ENCODE data around the gene SH2D6.

DNA sequence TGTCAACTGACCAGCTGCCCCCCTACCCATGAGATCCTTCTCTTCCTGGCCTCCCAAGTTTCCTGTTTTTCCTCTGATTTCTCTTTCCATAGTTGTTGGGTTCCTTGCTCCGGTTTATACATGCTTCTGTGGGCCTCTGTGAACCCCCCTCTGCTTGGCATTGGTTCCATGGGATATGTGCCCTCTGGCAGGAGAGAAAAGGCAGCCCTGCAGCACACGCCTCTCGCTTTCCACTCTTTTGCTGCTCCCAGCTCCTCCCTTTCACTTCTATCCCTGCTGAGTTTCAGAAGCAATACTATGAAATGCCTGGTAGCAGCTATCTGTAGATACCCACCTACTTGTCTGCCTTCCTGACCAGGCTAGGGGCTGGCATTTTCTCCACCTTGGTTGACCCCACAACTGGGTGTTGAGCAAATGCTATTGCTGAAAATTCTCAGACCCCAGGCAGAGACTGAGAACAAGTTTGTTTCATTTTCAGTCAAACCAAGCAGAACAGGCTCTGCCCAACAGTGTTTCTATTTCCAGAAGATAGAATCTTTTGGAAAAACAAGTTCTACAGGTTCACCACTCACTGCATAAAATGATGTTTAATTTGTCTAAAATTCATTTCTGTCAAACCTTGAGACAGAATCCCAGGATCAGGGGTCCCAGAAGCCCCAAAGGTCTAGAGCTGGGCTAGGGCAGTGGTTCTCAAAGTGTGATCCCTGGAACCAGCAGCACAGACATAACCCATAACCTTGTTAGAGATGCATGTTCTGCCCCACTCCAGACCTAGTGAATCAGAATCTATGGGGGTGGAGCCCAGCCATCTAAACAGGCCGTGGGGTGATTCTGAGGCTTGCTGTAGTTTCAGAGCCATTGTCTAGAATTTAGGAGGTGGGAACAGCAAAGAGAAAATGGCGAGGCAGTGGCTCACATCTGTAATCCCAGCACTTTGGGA lies 21.7 kb upstream of the SH2D6 start:
- no peak for TF ChIP-seq POLR2A (IDR thresholded peaks at IDR 0.05)
- TF ChIP-seq, protein P1, sequence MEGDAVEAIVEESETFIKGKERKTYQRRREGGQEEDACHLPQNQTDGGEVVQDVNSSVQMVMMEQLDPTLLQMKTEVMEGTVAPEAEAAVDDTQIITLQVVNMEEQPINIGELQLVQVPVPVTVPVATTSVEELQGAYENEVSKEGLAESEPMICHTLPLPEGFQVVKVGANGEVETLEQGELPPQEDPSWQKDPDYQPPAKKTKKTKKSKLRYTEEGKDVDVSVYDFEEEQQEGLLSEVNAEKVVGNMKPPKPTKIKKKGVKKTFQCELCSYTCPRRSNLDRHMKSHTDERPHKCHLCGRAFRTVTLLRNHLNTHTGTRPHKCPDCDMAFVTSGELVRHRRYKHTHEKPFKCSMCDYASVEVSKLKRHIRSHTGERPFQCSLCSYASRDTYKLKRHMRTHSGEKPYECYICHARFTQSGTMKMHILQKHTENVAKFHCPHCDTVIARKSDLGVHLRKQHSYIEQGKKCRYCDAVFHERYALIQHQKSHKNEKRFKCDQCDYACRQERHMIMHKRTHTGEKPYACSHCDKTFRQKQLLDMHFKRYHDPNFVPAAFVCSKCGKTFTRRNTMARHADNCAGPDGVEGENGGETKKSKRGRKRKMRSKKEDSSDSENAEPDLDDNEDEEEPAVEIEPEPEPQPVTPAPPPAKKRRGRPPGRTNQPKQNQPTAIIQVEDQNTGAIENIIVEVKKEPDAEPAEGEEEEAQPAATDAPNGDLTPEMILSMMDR (IDR thresholded peaks at IDR 0.05) = no peak
